Cardiac muscle cell (in vitro differentiated cells and primary cell): ENCODE measurements around the gene ABCA7. TPM values are rescaled to one million over a fixed set of nuclear protein-coding genes. Genes with fewer than 3 reads are reported as not detected.

Experiments used
- DNase-seq, 2 donors: peaks; one replicate each; pipeline versions ENCODE4 v3.0.0 to v3.0.0-alpha.2; 2010 to 2017; ENCODE audit warnings: low read depth in 1 of 2, low spot score in 1 of 2
- H3K27ac ChIP-seq: fragments of 200-600 bp; sonication (generic); 2 replicates; pipeline ENCODE4 v1.5.1; 2016
- H3K27me3 ChIP-seq: fragments of 200-600 bp; sonication (generic); 2 replicates; pipeline ENCODE4 v1.6.0; 2016; ENCODE audit warnings: control low read depth
- H3K36me3 ChIP-seq: fragments of 200-600 bp; sonication (generic); 2 replicates; pipeline ENCODE4 v1.5.1; 2016; ENCODE audit warnings: control low read depth
- H3K4me1 ChIP-seq: fragments of 200-600 bp; sonication (generic); 2 replicates; pipeline ENCODE4 v1.8.1; 2017; ENCODE audit warnings: low read depth, mild to moderate bottlenecking, mixed run types
- H3K4me3 ChIP-seq: fragments of 200-600 bp; sonication (generic); 2 replicates; pipeline ENCODE4 v1.5.1; 2016; ENCODE audit warnings: mild to moderate bottlenecking
- H3K9me3 ChIP-seq: fragments of 200-600 bp; sonication (generic); 2 replicates; pipeline ENCODE4 v1.5.1; 2017; ENCODE audit warnings: low read depth, mild to moderate bottlenecking, control low read depth
- polyA plus RNA-seq: library from polyadenylated mRNA; unstranded; fragments of >200 nt; fragmentation: Nextera tagmentation; extraction: Ambion mirVana; gene quantifications from 2 replicates; pipeline ENCODE4 v1.2.1, GENCODE V29; 2016
- total RNA-seq: library from RNA; depleted of rRNA; stranded (reverse); fragments of >200 nt; gene quantifications from 2 replicates; pipeline ENCODE4 v1.2.3, GENCODE V29; 2016
- TF ChIP-seq, protein P1 (sequence below): IDR thresholded peaks from 2 replicates; pipeline ENCODE4 v1.5.1; 2012; ENCODE audit warnings: low read depth, mild to moderate bottlenecking, low read length

ABCA7 gene
- total and polyA plus RNA-seq, 2 experiments from 2014 or later: 44.0 to 60.4 TPM

- TF ChIP-seq, protein P1, sequence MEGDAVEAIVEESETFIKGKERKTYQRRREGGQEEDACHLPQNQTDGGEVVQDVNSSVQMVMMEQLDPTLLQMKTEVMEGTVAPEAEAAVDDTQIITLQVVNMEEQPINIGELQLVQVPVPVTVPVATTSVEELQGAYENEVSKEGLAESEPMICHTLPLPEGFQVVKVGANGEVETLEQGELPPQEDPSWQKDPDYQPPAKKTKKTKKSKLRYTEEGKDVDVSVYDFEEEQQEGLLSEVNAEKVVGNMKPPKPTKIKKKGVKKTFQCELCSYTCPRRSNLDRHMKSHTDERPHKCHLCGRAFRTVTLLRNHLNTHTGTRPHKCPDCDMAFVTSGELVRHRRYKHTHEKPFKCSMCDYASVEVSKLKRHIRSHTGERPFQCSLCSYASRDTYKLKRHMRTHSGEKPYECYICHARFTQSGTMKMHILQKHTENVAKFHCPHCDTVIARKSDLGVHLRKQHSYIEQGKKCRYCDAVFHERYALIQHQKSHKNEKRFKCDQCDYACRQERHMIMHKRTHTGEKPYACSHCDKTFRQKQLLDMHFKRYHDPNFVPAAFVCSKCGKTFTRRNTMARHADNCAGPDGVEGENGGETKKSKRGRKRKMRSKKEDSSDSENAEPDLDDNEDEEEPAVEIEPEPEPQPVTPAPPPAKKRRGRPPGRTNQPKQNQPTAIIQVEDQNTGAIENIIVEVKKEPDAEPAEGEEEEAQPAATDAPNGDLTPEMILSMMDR: no peak
- H3K4me3 ChIP-seq: no peak overlapping the region
- H3K36me3 ChIP-seq: no peaks in the 10 kb centered on the region
- H3K27ac ChIP-seq: no peak overlapping the region
- no peak for DNase-seq
- no peaks in the 10 kb centered on the region for H3K9me3 ChIP-seq
- no peaks in the 10 kb centered on the region for H3K4me1 ChIP-seq
- peaks cover 8% of the 10 kb centered on the region for H3K27me3 ChIP-seq
Measured at GRCh38 chr19:1074544-1075283, 34.8 kb downstream of the ABCA7 start.

GRCh38 chr19:1076046-1076386 lies 36.1 kb downstream of the ABCA7 start:
- TF ChIP-seq, protein P1: no peak
- Histone ChIP-seq H3K4me3 (no peak overlapping the region), H3K27ac (no peak overlapping the region), H3K36me3 (no peaks in the 10 kb centered on the region), H3K9me3 (no peaks in the 10 kb centered on the region), H3K27me3 (peaks cover 1% of the 10 kb centered on the region), H3K4me1 (no peaks in the 10 kb centered on the region)
- DNase-seq: no peak

DNA sequence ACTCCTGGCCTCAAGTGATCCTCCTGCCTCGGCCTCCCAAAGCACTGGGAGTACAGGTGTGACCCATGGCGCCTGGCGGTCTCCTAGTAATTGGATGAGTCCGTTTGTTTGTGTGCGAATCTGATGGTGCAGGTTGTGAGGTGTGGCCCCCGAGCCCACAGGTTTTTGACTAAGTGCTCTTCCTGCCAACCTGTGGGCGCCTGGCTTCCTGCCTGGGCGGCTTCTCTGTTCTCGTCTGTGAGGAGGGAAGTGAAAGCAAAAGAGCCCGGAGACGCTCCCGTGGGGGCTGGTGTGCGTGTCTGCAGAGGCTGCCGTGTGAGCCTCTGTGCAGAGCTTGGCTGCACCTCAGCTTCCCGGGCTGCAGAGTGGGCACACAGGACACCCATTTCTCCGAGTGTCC lies 37.0 kb downstream of the ABCA7 start:
- TF ChIP-seq, protein P1: no peak
- DNase-seq: no peak
- Histone ChIP-seq H3K27ac (no peak overlapping the region), H3K36me3 (no peaks in the 10 kb centered on the region), H3K9me3 (no peaks in the 10 kb centered on the region), H3K4me1 (no peaks in the 10 kb centered on the region), H3K27me3 (no peaks in the 10 kb centered on the region), H3K4me3 (no peak overlapping the region)

DNA sequence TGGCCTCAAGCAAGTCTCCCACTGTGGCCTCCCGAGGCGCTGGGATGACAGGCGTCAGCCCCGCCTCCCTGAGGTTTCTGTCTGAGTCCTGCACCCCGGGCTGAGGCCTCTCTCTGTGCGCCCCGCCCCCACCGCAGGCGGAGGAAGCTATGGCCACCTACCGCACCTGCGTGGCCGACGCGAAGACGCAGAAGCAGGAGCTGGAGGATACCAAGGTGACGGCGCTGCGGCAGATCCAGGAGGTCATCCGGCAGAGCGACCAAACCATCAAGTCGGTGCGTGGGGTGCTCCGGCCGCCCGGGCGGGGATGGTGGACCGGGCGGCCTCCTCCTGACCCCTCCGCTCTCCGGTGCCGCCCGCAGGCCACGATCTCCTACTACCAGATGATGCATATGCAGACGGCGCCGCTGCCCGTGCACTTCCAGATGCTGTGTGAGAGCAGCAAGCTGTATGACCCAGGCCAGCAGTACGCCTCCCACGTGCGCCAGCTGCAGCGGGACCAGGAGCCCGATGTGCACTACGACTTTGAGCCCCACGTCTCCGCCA lies 39.7 kb downstream of the ABCA7 start:
- no peaks in the 10 kb centered on the region for H3K4me1 ChIP-seq
- H3K4me3 ChIP-seq: no peak overlapping the region
- DNase-seq: no peak
- no peaks in the 10 kb centered on the region for H3K27me3 ChIP-seq
- no peaks in the 10 kb centered on the region for H3K36me3 ChIP-seq
- TF ChIP-seq, protein P1: no peak
- no peaks in the 10 kb centered on the region for H3K9me3 ChIP-seq
- H3K27ac ChIP-seq: no peak overlapping the region

DNA sequence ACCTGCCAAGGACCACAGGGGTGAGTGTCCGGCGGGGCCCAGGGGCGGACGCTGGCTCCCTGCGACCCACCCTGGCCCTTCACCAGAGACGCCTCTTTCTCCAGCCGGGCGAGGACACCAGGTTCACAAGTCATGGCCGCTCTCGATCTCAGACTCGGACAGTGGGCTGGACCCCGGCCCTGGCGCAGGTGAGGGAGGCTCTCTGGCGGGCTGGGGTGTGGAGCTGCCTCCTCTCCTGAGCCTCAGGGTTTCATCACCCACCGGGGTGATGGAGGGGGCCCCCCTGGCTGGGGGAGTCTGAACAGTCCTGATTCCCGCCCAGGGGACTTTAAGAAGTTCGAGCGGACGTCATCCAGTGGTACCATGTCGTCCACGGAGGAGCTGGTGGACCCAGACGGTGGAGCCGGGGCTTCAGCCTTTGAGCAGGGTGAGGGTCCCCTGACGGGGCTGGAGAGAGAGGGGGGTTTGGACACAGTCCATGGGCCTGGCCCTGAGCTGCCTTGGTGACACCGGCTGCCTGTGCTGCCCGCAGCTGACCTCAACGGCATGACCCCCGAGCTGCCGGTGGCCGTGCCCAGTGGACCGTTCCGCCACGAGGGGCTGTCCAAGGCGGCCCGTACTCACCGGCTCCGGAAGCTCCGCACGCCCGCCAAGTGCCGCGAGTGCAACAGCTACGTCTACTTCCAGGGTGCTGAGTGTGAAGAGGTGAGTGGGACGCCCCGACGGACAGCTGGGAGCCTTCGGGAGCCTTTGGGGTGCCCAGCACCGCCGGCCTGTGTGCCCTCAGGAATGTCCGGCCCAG lies 40.7 kb downstream of the ABCA7 start:
- TF ChIP-seq, protein P1: no peak
- Histone ChIP-seq H3K9me3 (no peaks in the 10 kb centered on the region), H3K27ac (no peak overlapping the region), H3K36me3 (no peaks in the 10 kb centered on the region), H3K27me3 (no peaks in the 10 kb centered on the region), H3K4me3 (no peak overlapping the region), H3K4me1 (no peaks in the 10 kb centered on the region)
- no peak for DNase-seq
